Fibroblast of skin of left biceps (primary cell): ENCODE results near the gene AFMID.
"Not testable (repeated sequence)": the region's sequence is repeated elsewhere in the genome, so short reads cannot be mapped to it uniquely, and the experiment has no call there.

ENCODE experiments used
- DNase-seq, 2 experiments: peaks; one replicate each; pipeline ENCODE4 v3.0.0-alpha.2; 2013; ENCODE audit warnings: low read depth in 2 of 2

AFMID gene, protein sequence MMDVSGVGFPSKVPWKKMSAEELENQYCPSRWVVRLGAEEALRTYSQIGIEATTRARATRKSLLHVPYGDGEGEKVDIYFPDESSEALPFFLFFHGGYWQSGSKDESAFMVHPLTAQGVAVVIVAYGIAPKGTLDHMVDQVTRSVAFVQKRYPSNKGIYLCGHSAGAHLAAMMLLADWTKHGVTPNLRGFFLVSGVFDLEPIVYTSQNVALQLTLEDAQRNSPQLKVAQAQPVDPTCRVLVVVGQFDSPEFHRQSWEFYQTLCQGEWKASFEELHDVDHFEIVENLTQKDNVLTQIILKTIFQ

DNA sequence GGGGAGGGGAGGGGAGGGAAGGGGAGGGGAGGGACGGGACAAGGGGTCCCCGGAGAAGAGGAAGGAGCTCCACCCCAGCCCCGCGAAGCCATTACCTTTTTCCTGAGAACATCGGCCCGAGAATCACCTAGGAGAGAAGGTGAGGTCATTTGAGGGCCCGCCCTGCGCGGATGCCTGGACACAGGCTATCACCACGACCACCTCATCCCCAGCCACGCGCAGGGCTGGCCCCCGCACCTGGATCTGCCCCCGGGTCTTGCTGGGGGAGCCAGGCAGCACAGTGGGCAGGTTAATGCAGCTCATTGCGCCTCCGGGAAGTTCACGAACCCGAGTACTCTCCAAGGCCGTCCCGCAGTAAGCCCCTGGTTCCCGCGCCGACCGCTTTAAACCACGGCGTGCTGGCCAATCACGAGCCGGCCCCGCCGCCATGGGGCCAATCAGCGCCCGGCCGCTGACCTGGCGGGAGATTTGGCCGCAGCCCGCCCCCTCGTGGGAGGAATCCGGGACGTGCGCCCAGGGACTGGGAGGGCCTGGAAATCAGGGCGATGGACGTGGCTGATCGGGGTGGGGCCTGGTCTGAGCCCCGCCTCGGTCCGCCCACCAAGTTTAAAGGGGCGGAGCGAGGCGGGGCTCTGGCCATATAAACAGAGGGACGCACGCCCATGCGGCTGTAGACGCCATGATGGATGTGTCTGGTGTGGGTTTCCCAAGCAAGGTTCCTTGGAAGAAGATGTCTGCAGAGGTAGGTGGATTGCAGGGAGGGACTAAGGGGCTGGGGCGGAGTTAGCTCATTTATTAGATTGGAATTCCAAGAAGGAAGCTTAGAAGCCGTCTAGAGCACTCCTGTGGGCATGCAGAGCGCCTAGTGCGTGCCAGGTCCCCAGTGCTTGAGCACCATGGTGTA, at the start of gene AFMID, which contains the start of gene TK1:
Gene AFMID (plus strand): TSS at position 671 of the 904 bp plus-strand sequence. CDS start 9 bp downstream, at position 680.
Gene TK1 (minus strand): TSS at position 361 of the 904 bp plus-strand sequence. CDS start 58 bp downstream, at position 303.
- peak; percentile 90 to 92 for DNase-seq

DNA sequence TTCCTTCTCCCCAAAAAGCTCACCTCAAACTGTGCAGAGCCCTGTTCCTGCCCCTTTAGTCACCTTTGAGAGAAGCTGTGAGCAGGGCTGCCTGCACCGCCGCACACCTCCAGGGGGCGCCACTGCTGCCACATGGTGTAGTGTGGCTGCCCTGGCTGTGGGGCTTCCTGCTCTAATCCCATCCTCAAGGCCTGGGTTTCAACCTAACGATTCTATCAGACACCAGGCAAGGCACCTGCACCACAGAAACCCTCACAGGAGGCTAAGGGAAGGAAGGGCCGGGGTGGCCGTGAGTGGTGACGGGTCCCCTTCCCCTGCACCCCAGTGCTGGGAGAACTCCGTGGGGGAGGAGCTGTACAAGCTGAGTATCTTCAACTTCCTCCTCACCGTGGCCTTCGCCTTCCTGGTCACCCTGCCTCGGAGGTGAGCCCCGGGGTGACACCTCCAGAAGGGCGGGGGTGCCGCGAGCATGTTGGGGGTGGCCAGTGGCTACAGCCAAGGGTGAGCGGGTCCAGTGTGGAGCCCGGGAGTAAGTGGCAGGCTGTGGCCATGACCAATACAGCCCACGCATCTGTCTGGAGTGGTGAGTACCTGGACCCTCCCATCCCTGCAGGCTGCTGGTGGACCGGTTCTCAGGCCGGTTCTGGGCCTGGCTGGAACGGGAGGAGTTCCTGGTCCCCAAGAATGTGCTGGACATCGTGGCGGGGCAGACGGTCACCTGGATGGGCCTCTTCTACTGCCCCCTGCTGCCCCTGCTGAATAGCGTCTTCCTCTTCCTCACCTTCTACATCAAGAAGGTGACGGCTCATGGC, 49.6 kb upstream of the AFMID start:
- DNase-seq = no peak

DNA sequence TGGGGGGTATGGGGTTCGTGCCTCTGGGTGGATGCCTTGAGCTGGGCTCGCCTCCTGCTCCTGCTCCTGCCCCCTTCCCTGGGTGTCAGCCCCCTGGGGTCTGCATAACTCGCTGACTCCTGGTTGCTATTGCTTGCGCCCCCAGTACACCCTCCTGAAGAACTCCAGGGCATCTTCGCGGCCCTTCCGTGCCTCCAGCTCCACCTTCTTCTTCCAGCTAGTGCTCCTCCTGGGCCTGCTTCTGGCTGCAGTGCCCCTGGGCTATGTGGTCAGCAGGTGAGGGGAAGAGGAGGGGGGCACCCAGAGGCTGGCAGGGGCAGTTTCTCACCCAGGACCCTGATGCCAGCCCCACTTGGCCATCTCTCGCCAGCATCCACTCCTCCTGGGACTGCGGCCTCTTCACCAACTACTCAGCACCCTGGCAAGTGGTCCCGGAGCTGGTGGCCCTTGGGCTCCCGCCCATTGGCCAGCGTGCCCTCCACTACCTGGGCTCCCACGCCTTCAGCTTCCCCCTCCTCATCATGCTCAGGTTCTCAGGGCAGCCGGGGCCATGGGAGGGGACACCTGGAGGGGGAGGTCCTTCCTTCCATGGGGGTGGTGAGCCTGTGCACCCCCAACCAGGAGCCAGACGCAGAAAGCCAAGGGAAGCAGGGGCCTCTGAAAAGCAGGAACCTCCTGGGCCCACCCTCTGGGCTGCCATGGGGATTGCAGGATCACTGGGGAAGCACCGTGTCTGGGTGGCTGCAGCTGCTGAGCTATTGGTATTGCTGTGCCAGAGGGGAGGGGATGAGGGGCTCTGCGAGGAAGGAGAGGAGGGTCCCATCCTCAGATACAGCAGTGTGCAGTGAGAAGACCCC, 48.7 kb upstream of the AFMID start:
- no peak for DNase-seq

DNA sequence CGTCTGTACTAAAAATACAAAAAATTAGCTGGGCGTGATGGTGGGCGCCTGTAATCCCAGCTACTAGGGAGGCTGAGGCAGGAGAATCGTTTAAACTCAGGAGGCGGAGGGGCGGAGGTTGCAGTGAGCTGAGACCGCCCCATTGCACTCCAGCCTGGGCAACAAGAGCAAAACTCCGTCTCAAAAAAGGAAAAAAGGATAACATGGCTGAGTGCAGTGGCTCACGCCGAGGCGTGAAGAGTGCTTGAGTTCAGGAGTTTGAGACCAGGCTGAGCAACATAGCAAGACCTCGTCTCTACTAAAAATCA, 47.3 kb upstream of the AFMID start:
- DNase-seq = not testable (repeated sequence)

DNA sequence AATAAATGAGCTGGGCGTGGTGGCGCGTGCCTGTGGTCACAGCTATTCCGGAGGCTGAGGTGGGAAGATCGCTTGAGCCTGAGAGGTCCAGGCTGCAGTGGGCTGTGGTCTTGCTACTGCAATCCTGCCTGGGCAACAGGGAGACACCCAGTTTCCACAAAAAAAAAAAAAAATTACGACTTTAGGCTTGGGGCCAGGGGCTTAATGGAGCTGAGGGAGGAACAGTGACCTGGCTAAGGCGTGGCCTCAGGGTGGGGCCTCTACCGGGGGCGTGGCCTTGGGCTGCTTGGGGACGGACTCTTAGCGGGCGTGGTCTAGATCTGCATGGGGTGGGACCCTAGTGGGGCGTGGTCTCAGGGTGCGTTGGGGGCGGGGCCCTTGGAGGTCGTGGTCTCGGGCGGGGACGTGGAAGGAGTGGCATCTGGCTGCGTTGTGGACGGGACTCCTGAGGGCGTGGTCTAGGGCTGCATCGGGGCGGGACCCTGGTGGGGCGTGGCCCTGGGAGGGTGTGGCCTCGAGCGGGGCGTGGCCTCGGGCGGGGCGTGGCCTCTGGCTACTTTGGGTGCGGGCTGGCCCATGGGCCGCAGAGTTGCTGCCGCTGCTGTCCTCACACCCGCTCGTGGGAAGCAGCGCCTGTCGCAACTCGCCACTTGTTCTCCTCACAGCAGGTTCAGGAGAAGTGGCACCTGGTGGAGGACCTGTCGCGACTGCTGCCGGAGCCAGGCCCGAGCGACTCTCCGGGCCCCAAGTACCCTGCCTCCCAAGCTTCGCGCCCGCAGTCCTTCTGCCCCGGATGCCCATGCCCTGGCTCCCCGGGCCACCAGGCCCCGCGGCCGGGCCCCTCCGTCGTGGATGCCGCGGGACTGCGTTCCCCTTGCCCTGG, 46.8 kb upstream of the AFMID start:
- DNase-seq = peak; percentile 20 to 21

DNA sequence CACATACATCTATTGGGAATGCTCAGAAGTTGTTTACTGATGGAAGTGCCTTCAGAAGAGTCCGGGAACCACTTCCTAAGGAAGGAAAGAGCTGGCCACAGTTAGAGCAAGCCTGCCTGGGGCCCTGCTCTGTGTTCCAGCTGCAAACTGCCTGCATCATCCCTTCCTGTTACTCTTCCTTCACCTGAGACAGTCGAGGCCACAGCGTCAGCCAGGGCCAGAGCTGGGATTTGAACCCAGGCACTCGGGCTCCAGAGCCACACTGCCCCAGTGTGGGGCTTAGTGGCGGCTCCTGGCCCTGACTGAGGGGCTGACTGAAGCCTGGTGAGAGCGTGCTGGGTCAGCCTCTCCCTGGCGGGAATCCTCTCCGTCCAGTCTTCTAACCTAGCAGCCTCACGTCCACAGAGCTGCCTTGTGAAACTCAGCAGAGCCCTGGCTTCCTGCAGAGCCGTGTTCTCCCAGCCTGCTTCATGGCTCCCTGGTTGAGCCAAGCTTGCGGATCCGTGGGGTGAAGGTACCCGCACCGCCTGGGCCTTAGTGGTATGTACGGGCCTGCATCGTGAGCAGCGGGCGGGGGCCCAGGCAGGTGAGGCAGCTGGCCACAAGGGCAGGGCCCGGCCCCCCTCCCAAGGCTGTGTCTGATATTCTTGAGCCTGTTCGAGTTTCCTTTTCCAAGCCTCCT, 45.6 kb upstream of the AFMID start:
- no peak for DNase-seq

DNA sequence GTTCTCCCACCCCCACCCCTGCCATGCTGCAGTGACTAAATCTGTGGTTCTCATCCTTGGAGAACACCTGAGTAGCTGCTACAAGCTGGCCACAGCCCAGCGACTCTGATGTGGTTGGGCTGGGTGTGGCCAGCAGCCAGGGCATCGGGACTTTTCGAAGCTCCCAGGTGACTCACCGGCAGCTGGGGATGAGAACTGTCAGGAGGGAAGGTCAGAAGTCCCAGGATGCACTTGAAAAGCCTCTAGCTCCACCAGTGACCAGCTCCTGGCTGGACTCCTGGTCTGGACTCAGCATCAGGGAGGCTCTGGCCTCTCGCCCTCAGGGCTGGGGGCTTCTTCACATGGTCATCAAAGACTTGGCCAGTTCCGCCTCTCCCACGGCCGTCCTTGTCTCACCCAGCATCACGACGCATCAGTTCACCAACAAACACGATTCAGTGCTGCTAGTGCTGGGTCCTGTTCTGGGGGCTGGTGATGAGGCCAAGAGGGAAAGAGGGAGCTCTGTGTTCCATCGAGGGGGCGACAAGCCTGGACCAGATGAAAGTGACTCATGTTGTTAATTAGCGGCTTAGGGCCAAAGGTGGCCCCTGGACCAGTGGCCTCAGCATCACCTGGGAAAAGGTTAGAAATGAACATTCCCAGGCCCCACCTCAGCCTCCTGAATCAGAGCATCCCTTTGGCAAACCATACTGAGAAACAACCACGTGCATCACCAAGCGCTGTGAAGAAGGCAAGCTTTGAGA, 44.9 kb upstream of the AFMID start:
- DNase-seq = no peak

DNA sequence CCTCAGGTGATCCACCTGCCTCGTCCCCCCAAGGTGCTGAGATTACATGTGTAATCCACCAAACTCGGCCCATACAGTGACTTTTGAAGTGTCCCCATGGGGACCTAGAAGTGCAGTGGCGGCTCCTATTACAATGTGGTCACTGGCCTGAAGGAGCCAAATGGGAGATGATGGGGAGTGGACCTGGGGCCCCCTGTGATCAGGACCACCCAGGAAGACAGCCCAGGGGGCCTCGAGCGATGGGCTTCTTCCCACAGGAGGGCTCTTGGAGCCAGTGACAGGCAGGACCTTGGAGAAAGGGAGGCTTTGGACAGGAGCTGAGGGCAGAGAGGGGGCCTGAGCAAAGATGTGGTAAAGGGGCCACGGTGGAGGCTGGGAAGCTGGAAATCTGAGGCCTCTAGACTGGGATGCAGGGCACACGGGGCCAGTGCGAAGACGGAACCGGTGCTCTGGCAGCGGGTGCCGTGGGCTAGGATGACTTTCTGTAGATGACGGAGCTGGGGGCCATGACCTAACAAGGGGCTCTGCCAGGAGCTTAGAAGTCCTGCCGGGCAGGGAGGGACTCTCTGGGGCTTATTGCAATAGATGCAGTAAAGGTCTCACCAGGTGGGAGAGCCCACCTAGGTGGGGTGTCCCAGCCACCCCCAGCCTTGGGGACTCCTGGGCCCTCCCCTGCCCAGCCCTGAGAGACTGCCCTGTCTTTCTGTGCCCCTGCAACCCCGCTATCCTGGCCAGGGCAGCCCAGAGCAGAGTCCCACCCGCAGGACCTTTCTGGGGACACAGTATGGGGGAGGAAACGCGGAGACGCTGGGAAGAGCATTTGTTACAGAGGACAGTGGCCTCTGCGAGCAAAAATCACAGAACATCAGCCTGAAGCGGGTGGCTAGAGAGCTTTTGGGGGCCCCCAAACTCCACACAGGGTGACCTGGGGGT, 43.7 kb upstream of the AFMID start:
- no peak for DNase-seq

DNA sequence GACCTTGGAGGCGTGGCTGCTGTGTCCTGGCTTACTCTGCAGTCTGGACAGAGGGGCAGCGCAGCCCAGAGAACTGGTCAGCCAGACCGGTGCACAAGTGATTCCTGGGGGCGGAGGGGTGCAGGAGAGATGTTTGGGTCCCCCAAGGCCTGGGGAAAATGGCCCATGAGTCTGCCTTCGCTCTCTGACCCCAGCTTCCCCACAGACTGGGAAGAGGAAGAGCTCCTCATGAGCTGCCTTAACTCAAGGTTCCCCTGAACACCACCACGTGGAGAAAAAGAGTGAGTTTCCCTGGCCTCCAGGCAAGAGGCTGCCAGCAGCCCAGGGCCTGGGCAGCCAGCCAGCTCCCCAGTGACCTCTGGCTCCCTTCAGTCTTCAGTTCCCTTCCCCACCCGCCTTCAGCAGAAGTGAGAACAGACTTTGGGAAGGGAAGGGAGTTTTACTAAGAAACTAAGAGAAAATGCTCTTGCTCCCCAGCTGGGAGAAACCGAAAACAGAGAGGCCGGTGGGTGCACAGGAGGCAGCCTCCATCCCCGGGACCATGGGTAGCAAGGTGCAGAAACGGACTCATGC, 42.9 kb upstream of the AFMID start:
- DNase-seq = peak in 1 of 2 experiments; percentile 32

DNA sequence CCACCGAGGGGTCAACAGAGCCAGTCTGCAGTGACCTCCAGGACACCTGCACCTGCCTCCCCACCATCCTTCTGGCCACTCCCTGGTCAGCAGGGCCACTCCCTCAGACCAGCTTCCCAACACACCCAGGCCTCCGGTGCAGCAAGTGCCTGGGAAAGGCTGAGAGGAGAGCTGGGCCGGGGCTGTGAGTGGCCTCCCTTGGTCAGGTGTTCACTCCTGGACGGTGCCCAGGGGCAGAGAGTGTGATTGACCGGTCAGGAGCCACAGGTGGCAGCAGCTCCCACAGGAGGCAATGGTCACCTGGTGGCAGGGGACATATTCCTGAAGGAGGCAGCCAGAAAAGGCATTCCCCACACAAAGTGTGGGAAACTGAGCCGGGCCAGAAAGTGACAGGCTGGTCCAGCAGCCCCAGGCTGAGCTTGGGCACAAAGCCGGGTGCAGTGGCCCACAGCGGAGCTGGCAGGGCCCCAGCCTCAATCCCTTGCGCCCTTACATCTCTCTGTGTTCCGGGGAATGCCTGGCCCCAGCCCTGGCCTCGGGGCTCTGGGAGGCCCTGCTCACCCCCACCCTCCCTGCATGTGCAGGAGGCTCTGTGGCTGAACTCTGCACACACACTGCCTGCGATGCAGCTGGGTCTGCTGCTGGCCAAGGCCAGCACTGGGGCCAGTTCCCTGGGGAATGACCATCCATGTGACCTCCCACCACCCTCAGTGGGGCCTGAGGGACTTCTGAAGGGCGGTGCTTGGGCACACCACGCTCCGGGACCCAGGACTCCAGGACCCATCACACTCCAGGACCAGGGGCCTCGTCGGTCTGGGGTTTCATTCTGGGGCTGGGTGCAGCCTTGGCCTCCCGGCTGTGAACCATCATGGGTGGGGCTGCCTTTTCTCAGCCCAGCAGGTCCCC, 42.2 kb upstream of the AFMID start:
- DNase-seq = no peak

DNA sequence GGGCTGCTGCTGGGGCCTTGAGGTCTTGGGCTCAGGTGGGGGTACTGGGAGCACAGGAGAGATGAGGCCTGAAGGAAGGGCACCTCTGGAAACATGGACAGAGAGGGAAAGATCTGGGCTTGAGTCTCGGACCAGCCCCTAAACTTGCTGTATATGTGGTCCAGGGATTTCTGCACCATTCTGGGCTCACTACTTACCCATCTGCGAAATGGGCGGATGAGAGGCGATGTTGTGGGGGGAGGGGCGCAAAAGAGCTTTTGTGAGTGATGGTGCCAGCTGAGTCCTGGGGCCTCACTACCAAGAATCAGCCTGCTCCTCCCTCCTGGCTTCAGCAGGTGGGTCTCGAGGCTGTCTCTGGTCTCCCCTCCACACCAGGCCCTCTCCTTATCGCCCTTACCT, 40.7 kb upstream of the AFMID start:
- no peak for DNase-seq

DNA sequence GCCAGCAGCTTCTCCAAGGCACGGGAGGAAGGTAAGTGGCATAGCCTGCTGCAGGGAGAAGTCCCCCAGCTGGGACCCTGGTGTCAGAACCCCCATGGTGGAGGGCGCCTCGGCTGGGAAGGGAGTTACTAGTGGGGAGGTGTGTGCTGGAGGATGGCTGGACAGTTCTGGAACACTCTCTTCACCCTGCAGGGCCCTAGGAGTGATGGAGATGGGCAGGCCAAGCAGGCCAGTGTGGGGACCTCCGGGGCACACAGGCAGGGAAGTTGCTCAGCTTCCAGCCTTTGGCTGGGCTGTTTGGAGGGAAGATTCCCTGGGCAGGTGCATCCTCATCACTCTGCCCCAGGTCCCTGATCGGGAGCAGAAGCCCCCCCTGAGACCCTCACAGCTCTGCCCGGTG, 40.3 kb upstream of the AFMID start:
- DNase-seq = no peak

DNA sequence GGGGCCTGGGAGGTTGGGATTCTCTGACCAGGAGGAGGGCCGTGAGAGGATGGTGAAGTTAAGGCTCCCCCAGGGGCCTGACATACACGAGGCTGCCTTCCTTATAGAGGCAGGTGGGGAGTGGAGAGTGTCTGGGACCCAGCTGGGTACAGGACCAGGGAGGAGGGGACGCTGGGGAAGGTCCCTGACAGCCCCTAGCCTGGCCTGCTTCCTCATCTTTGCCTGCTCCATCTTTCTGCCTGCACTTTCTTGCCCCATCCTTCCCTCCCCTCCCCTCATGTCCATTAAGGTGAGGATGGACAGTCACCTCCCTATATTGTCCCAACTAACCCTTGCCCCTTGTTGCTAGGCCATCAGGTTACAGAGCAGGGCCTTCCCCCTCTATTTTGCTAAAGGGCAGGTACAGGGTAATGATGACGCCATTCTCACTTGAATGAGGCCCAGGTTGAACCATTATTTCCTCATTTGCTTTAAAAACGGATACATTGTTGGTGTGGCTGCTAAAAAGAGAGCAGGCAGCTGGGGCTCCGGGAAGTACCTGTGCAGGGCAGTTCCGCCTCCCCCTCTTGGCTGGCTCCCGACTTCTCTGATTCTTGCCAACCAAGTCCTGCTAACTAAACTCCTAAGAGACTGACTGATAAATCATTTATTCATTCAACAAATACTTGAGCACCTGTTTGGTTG, 39.7 kb upstream of the AFMID start:
- DNase-seq = no peak

DNA sequence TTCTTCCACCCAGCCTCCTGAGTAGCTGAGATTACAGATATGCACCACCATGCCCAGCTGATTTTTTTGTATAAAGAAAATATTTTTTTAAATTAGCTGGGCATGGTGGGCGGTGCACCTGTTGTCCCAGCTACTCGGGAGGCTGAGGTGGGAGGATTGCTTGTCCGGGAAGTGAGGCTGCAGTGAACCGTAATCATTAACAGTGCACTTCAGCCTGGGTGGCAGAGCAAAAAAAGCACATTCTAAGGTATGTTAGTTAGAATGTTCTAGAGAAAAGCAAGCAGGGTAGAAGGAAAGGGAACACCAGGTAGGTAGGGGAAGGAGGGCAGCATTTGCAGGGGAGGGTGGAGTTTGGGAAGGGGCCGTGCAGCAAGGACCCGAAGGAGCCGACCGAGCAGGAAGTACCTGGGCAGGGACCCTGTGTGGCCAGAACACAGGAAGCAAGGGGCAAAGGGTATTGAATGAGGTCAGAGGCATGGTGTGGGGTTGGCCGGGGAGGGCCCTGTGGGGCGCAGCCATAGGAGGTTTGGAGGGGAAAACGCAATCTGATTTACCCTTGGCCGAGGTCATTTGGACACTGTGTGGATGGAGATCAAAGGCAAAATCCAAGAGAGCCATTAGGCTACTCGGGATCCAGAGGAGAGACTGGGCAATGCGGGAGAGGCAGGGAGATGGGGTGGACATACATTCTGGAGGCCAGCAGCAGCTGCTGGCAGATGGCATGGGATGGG, 38.7 kb upstream of the AFMID start:
- DNase-seq = no peak

DNA sequence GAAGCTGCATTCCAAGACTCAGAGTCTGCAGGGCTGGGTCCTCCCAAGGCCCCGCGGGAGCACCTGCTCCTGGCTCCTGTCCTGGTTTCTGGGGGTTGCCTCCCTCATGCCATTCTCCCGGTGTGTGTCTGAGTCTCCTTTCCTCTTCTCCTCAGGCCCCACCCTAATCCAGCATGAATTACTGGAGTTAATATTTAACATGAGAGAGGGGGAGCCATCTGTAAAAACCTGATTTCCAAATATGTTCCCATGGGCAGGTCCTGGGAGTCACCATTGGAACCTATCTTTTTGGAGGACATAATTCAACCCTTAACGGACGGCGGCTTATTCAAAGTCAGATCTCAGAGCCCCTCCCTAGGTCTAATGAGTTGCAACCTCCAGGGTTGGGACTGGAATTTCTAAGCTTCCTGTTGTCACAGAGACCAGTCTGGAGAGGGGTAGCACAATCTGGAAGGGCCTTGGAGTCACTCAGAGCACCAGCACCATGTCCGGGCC, 35.6 kb upstream of the AFMID start:
- DNase-seq = peak in 1 of 2 experiments; percentile 20
